ENCODE results near the gene PPP1R12C.

GRCh38 chr19:55096061-55096701 is 21.3 kb downstream of the PPP1R12C start:
- no peak for TF ChIP-seq CTCF (IDR thresholded peaks at IDR 0.05)
- TF ChIP-seq EP300 (IDR thresholded peaks at IDR 0.05) = no peak
- no peak for TF ChIP-seq POLR2A (IDR thresholded peaks at IDR 0.05)
